ENCODE data around the gene LIPK.

The LIPK gene, protein sequence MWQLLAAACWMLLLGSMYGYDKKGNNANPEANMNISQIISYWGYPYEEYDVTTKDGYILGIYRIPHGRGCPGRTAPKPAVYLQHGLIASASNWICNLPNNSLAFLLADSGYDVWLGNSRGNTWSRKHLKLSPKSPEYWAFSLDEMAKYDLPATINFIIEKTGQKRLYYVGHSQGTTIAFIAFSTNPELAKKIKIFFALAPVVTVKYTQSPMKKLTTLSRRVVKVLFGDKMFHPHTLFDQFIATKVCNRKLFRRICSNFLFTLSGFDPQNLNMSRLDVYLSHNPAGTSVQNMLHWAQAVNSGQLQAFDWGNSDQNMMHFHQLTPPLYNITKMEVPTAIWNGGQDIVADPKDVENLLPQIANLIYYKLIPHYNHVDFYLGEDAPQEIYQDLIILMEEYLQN

DNA sequence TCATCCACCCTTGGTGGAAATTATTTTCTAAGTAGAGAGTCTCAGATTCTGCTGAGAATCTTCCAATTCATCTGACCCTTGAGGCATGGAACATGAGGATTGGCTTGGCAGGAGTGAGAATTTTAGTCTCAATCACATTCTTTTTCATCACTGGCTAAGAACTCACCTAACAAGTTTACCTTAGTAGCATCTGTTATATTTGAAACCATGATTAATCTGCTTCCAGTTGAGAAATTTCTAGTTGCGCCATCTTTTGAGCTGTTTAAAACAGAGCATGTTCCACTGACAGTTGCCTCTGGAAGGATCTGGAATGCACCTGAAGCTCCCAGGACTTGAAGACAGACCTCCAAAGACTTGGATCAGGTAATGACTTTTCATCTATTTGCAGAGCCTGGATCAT, at the start of gene LIPK:
TSS of gene LIPK (plus strand) at position 292 of the 400 bp plus-strand sequence. CDS start 18,295 bp downstream, outside the sequence.
- TF ChIP-seq TCF12 (IDR thresholded peaks at IDR 0.05; ENCODE audit: low read depth) (no peak), FOXM1 (IDR thresholded peaks at IDR 0.05; ENCODE audit: borderline replicate concordance, low read depth) (no peak), TAF1 (IDR thresholded peaks at IDR 0.05; ENCODE audit: low read depth) (no peak), EP300 (IDR thresholded peaks at IDR 0.05; ENCODE audit: borderline replicate concordance) (no peak), NFIC (IDR thresholded peaks at IDR 0.05) (no peak), CEBPB (IDR thresholded peaks at IDR 0.05) (no peak), ZBTB7A (IDR thresholded peaks at IDR 0.05; ENCODE audit: low read depth) (no peak), CREB1 (IDR thresholded peaks at IDR 0.05; ENCODE audit: low read depth) (no peak), RAD21 (IDR thresholded peaks at IDR 0.05; ENCODE audit: low read depth) (no peak), TEAD4 (IDR thresholded peaks at IDR 0.05) (no peak), YY1 (IDR thresholded peaks at IDR 0.05; ENCODE audit: low read depth) (no peak), EGR1 (IDR thresholded peaks at IDR 0.05) (no peak)
- TF ChIP-seq, protein P1, sequence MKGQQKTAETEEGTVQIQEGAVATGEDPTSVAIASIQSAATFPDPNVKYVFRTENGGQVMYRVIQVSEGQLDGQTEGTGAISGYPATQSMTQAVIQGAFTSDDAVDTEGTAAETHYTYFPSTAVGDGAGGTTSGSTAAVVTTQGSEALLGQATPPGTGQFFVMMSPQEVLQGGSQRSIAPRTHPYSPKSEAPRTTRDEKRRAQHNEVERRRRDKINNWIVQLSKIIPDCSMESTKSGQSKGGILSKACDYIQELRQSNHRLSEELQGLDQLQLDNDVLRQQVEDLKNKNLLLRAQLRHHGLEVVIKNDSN (IDR thresholded peaks at IDR 0.05): no peak
- TF ChIP-seq, protein P2, sequence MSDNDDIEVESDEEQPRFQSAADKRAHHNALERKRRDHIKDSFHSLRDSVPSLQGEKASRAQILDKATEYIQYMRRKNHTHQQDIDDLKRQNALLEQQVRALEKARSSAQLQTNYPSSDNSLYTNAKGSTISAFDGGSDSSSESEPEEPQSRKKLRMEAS (IDR thresholded peaks at IDR 0.05): no peak
- TF ChIP-seq, protein P3, sequence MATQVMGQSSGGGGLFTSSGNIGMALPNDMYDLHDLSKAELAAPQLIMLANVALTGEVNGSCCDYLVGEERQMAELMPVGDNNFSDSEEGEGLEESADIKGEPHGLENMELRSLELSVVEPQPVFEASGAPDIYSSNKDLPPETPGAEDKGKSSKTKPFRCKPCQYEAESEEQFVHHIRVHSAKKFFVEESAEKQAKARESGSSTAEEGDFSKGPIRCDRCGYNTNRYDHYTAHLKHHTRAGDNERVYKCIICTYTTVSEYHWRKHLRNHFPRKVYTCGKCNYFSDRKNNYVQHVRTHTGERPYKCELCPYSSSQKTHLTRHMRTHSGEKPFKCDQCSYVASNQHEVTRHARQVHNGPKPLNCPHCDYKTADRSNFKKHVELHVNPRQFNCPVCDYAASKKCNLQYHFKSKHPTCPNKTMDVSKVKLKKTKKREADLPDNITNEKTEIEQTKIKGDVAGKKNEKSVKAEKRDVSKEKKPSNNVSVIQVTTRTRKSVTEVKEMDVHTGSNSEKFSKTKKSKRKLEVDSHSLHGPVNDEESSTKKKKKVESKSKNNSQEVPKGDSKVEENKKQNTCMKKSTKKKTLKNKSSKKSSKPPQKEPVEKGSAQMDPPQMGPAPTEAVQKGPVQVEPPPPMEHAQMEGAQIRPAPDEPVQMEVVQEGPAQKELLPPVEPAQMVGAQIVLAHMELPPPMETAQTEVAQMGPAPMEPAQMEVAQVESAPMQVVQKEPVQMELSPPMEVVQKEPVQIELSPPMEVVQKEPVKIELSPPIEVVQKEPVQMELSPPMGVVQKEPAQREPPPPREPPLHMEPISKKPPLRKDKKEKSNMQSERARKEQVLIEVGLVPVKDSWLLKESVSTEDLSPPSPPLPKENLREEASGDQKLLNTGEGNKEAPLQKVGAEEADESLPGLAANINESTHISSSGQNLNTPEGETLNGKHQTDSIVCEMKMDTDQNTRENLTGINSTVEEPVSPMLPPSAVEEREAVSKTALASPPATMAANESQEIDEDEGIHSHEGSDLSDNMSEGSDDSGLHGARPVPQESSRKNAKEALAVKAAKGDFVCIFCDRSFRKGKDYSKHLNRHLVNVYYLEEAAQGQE (IDR thresholded peaks at IDR 0.05; ENCODE audit: low read depth): no peak

DNA sequence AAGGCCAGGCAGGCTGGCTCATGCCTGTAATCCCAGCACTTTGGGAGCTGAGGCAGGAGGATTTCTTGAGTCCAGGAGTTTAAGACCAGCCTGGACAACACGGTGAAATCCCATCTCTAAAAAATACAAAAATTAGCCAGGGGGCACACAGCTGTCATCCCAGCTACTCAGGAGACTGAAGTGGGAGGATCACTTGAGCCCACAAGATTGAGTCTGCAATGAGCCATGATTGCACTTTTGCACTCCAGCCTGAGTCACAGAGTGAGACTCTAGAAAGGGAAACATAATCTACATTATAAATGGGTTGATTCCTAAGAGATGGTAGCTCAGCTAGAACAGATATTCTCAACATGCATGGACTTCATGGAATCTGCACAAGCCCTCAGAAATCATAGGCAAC, 48.1 kb upstream of the LIPK start:
- TF ChIP-seq NFIC (IDR thresholded peaks at IDR 0.05) (no peak), TEAD4 (IDR thresholded peaks at IDR 0.05) (no peak), CREB1 (IDR thresholded peaks at IDR 0.05; ENCODE audit: low read depth) (no peak), FOXM1 (IDR thresholded peaks at IDR 0.05; ENCODE audit: borderline replicate concordance, low read depth) (no peak), ZBTB7A (IDR thresholded peaks at IDR 0.05; ENCODE audit: low read depth) (no peak)
- TF ChIP-seq, protein P3 (IDR thresholded peaks at IDR 0.05; ENCODE audit: low read depth): no peak

DNA sequence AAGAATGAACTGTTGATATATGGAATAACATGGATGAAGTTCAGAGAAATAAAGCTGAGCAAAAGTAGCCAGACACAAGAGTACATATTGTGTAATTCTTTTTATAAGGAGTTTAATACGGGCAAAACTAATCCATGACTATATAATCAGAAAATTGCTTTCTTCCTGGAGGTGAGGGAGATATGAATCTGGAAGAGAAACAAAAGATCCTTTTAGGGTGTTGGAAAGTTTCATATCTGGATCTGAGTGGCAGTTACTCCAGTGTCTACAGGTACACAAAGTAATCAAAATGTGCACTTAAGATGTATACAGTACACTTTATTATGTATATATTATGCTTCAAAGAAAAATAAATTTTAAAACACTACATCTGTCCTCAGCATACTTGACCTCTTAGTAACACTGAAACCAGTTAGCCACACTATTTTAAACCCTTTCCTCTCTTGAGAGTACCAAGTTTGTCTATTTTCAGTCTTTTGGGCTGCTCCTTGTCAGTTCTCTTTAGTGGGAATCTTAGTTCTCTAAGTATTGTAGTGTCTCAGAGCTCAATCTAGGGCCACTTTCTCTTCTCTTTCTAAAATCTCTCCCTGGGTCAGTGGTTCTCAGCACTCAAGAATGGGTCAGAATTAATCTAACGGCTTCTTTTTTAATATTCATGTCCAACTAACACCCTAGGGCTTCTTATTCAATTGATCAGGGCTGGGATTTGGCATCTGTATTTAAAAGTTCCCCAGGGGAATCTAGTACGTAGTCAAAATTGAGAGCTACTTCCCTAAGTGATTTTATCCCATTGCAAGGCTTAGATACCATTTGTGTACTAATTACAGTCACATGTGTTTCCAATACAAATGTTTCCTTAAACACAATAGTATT, 46.1 kb upstream of the LIPK start:
- no peak for TF ChIP-seq CREB1 (IDR thresholded peaks at IDR 0.05; ENCODE audit: low read depth)
- no peak for TF ChIP-seq TAF1 (IDR thresholded peaks at IDR 0.05; ENCODE audit: low read depth)
- TF ChIP-seq TEAD4 (IDR thresholded peaks at IDR 0.05): no peak
- TF ChIP-seq YY1 (IDR thresholded peaks at IDR 0.05; ENCODE audit: low read depth): no peak
- TF ChIP-seq, protein P2 (IDR thresholded peaks at IDR 0.05): no peak
- TF ChIP-seq NFIC (IDR thresholded peaks at IDR 0.05): no peak
- TF ChIP-seq ZBTB7A (IDR thresholded peaks at IDR 0.05; ENCODE audit: low read depth): no peak
- TF ChIP-seq, protein P1 (IDR thresholded peaks at IDR 0.05): no peak
- no peak for TF ChIP-seq FOXM1 (IDR thresholded peaks at IDR 0.05; ENCODE audit: borderline replicate concordance, low read depth)

DNA sequence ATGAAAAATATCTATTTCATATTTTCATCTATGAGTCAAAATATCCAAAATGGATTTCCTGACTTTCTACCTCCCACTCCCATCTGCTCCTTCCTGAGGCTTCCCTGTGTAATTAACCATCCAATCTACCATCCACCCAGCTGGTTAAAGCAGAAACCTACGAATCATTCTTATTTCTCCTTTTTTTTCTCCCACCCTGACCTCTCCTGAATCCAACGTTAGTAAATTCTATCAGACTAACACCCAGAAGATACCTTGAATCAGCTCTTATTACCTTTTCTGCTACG, 45.5 kb upstream of the LIPK start:
- TF ChIP-seq EP300 (IDR thresholded peaks at IDR 0.05; ENCODE audit: borderline replicate concordance): no peak
- TF ChIP-seq, protein P2 (IDR thresholded peaks at IDR 0.05): no peak
- TF ChIP-seq, protein P1 (IDR thresholded peaks at IDR 0.05): no peak
- no peak for TF ChIP-seq YY1 (IDR thresholded peaks at IDR 0.05; ENCODE audit: low read depth)
- TF ChIP-seq RAD21 (IDR thresholded peaks at IDR 0.05; ENCODE audit: low read depth): no peak
- no peak for TF ChIP-seq TAF1 (IDR thresholded peaks at IDR 0.05; ENCODE audit: low read depth)
- no peak for TF ChIP-seq CEBPB (IDR thresholded peaks at IDR 0.05)
- no peak for TF ChIP-seq ZBTB7A (IDR thresholded peaks at IDR 0.05; ENCODE audit: low read depth)
- TF ChIP-seq, protein P3 (IDR thresholded peaks at IDR 0.05; ENCODE audit: low read depth): no peak
- TF ChIP-seq FOXM1 (IDR thresholded peaks at IDR 0.05; ENCODE audit: borderline replicate concordance, low read depth): no peak
- TF ChIP-seq EGR1 (IDR thresholded peaks at IDR 0.05): no peak
- TF ChIP-seq TEAD4 (IDR thresholded peaks at IDR 0.05): no peak
- no peak for TF ChIP-seq NFIC (IDR thresholded peaks at IDR 0.05)
- no peak for TF ChIP-seq TCF12 (IDR thresholded peaks at IDR 0.05; ENCODE audit: low read depth)
- no peak for TF ChIP-seq CREB1 (IDR thresholded peaks at IDR 0.05; ENCODE audit: low read depth)
